C4-2B (cell line): ENCODE measurements around the gene PLET1.

Experiments used
- ZFX ChIP-seq: fragments of 450-650 bp; IDR thresholded peaks from 2 replicates; pipeline ENCODE4 v1.6.1; 2017
- TF ChIP-seq, protein P1 (sequence below): fragments of 450-650 bp; conservative IDR thresholded peaks from 2 replicates; pipeline ENCODE4 v1.5.1; 2017; ENCODE audit warnings: mild to moderate bottlenecking

DNA sequence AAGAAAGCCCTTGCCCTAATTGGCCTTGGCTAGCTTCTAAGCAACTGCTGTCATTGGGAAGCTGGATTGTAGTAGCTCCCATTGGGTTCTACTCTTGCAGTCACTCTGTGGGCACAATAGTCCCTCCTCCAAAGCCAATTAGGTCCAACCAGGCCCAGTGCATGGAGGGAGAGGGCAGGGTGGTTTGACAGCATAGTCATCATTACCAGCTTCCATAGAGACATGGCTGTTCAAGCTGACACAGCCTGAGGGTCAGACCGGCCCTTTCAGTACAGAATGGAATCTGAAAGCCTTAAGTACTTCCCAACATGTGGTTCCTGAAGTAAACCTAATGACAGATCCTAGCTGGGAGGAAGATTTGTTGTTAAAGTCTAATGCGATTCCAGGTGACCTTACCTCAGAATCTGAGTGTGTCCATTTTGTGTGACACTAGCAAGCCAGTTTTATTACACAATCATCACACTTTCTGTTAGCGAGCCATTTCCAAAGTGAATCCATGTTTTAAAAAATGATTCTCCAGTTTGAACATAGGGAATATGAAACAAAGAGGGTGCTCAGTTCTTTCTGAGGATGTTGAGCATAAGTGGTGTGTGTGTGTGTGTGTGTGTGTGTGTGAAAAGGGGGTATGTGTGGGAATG is 6.9 kb downstream of the PLET1 start:
- TF ChIP-seq, protein P1, sequence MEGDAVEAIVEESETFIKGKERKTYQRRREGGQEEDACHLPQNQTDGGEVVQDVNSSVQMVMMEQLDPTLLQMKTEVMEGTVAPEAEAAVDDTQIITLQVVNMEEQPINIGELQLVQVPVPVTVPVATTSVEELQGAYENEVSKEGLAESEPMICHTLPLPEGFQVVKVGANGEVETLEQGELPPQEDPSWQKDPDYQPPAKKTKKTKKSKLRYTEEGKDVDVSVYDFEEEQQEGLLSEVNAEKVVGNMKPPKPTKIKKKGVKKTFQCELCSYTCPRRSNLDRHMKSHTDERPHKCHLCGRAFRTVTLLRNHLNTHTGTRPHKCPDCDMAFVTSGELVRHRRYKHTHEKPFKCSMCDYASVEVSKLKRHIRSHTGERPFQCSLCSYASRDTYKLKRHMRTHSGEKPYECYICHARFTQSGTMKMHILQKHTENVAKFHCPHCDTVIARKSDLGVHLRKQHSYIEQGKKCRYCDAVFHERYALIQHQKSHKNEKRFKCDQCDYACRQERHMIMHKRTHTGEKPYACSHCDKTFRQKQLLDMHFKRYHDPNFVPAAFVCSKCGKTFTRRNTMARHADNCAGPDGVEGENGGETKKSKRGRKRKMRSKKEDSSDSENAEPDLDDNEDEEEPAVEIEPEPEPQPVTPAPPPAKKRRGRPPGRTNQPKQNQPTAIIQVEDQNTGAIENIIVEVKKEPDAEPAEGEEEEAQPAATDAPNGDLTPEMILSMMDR: no peak
- TF ChIP-seq ZFX: no peak
